HG02840 (cell line): ENCODE results near the gene SLBP.
"Not testable (repeated sequence)": the region's sequence is repeated elsewhere in the genome, so short reads cannot be mapped to it uniquely, and the experiment has no call there.

ENCODE experiments used
- ATAC-seq: cut with Tn5 transposase; IDR thresholded peaks from one replicate; pipeline ENCODE4 v1.9.1; 2021; ENCODE audit warnings: mild to moderate bottlenecking, moderate library complexity, moderate number of reproducible peaks; ENCODE audit not compliant: unreplicated experiment, low FRiP score

The SLBP gene

DNA sequence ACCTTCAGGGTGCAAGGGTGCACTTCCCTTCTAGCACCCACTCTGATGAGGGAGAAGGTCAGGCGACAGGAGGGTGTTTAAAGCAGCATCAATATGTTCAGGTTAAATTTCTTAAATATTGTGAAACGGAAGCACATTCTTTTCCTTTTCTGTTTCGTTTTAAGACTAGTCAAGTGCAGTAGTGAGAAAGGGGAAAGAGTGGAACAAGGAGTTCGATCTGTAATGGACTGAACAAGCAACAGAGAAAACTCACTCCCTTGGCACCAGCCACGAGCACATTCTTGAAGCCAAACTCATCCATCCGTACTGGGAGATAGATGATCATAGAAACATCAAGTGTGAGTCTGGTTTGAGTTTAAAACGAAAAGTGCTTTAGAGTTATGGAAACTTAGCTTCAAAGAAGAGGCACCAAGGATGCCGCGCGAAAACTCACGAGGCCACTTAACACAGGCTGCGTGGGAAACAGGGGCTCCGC lies 28.8 kb downstream of the SLBP start:
- no peak for ATAC-seq

DNA sequence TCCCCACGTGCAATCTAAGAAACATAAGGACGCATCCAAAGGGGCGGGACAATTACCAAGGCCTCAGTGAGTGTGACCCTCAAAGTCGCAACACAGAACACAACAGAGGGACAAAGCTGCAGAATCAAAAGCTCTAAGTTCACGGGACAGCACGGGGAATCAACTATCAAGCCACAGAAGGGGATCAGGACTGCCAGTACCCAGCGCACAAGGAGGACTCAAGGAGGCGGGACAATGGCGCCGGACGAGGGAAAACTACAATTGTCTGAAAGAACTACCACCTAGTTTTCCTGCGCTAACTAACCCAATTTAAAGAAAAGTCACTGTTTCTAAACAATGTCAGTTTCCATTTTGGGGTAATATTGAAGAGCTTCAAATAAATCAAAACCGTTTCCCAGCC lies 29.3 kb downstream of the SLBP start:
- no peak for ATAC-seq

DNA sequence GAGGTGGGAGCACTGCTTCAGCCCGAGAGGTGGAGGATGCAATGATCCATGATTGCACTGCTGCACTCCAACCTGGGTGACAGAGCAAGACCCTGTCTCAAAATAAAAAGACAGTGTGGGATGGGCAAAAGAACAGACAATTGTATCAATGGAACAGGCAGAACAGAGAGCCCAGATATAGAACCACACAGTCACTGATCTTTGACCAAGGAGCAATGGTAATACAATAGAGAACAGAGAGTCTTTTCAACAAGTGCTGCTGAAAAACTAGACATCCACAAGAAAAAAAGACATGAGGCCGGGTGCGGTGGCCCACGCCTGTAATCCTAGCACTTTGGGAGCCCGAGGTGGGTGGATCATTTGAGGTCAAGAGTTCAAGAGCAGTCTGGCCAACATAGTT lies 33.9 kb downstream of the SLBP start:
- ATAC-seq, result no peak

DNA sequence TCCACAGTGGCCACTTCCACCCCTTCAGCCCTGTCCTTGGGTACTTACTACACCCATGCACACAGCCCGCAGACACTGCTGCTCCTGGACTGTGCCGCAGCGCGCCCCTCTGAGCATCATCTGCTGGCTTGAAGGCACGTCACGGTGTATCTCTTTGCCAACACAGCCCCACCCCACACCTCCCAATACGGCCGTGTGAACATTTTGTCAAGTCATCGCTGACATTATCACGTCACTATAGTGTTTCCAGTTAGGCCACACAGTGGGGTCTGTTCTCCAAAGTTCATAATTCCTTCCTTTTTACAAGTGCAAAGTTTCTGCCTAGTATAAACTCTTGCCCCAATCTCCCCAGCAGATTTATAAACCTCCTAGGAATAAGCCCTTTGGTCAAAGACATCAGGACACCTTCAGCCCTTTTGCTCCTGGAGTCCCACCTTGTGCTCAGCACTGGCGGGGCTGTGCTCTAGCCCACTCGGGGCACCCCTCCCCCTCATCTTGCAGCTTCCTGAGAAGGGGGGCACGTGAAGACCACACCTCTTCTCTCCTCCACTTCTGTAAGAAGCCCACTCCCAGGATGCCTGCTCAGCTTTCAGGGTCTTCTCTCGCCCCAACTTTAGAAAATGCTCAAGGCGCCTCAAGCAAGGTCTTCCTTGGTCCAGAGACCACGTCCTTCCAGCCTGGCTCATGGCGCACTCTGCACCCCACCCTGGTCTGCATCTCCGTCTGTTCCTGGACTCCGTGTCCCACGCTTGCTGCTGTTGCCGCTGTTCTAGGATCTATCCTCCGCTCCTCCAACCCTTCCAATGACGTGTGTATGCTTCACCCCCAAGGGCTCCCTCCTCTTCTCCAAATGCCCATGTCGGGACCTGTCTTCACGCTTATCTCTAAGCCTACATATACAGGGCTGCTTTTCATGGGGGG lies 35.3 kb downstream of the SLBP start:
- ATAC-seq, result no peak

DNA sequence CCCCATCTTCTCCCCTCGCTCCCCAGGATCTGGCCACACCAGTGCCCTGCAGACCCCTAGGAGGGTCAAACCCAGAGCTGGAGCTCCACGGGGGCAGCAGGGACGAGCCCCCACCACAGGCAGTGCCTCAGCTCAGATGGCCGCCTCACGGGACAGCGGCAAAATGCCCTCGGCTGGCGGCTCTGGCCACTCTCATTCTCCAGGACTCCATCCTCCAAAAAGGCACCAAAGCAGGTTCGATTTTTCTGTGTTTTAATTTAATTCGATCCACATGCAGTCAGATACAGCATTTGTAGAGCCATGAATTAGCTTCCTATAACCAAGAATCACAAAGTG lies 36.3 kb downstream of the SLBP start:
- ATAC-seq, result no peak

DNA sequence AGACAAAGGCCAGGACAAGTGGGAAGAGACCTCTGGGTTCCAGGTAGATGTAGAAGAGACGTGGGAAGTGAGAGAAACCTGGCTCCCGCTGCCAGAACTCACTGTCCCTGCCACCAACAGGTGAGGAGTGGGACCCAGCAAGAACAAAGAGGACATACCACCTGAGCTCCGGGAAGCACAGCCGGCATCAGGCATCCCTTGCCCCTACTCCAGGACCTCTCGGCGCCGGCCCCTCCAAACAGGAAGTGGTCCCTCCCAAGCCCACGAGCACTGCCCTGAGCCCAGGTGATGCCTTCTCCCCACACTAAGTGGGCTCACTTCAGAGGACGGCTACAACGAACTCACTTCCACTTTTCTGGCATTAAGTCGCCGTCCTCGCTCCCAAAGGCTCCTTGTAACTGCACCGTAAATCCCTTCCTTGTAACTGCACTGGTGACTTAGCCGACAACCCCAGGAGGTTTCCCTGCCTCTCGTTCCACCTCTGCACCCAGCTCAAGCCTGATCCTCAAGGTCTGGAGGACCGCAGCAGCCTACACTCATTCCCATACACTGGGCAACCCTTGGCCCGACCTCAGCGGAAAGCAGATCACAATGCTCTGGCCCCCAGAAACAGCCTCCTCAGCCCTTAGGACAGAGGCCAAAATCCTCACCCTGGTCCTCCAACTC lies 36.9 kb downstream of the SLBP start:
- no peak for ATAC-seq

DNA sequence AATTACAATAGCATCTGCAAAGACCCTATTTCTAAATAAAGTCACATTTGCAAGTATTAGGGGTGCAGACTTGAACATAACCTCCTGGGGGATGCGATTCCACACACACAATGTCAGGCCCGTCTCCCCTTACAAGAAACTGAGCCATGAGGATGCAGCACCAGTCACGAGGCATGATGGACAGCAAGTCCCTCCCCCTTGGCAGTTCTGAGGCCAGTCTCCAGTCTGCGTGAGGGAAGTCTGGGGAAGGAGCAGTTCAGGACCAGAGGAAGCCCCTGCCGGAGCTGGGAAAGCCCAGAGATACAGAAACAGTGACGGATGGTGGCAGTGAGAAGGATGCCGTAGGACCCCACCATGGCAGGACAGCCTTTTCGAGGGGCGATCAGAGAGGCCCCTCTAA lies 37.4 kb downstream of the SLBP start:
- ATAC-seq, result no peak

DNA sequence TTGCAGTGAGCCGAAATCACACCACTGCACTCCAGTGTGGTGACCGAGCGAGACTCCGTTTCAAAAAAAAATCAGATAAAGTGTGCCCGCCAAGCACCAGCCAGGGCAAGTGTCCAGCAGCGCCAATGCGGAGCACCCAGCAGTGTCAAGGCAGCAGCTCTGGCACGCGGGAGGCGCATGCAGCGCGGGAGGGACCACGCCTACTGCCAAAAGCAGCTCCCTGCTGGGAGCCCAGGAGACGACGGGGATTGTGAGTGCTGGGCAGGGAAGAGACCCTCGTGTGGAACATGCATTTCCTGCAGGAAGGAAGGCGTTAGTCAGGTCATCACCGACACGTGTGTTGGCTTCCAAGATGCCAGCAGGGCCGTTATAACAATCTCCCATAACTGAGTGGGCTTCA lies 38.4 kb downstream of the SLBP start:
- no peak for ATAC-seq

DNA sequence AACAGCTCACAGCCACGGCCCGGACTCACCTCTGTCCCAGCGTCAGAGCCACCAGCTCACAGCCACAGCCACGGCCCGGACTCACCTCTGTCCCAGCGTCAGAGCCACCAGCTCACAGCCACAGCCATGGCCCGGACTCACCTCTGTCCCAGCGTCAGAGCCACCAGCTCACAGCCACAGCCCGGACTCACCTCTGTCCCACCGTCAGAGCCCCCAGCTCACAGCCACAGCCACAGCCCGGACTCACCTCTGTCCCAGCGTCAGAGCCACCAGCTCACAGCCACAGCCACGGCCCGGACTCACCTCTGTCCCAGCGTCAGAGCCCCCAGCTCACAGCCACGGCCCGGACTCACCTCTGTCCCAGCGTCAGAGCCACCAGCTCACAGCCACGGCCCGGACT lies 41.1 kb downstream of the SLBP start:
- ATAC-seq, result not testable (repeated sequence)

DNA sequence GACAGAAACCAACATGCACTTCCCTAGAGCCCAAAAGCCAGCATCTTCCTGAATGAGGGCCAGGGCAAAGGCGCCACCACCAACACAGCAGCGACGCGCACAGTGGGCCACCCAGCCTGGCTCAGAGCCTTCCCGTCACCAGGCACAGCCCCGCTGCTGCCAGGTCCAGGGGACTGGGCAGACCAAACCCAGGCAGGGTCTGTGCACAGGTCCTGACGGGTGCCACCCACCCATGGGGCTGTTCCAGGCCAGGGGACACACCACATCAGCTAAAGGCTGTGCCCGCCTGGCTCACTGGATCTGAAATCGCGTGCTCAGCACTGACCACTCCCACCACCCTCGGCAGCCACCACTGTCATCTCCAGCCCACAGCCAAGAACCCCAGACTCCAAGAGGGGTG lies 41.8 kb downstream of the SLBP start:
- no peak for ATAC-seq

DNA sequence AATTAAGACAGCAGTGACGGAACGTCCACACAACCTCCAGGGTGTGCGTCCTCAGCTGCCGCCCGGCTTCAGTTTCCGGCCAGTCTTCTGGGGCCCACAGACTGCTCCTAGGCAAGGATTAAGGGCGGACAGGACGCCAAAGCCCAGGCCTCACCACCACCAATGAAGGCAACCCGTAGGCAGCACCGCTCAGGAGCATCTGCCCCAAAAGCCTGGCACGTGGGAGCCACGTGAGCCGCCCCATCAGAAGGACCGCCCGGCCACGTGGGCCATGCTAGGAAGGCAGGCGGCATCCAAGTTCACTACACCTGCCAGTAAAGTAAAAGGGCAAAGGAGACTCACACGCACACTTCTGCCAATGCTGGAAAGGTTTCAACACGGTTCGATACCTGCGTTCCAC lies 42.3 kb downstream of the SLBP start:
- ATAC-seq, result no peak

DNA sequence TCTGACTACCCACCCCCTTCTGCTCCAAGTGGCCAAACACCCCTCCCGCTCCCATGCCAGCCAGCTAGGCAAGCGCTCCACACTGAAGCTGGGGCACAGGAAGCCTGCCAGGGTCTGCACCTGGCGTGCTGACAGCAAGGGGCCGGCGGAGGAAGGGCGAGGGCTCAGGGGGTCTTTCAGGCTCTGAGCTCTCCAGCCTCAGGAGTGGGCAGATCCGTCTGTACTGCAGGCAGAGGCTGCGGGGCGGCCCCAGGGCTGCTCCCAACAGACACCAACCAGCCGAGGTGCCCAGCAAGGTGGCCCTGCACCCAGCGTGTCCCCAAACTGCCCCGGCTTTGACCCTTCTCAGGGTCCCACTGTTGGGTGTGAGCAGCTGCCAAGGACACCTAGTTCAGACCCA lies 42.8 kb downstream of the SLBP start:
- no peak for ATAC-seq

DNA sequence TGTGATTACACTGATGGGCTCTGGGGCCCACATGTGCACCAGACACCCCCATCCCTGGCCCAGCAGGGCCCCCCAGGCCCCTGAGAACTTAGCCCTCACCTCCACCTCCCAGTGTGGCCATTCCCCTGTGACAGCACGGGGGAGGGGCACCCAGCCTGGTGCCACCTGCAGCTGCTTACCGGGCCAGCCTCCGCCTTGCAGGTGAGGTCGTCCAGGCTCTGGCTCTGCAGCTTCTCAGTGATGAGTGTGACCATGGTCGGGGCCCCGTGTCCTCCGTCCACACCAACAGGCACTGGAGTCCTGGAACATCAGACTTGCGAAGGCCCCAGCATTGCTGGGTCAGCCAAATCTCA lies 43.7 kb downstream of the SLBP start:
- no peak for ATAC-seq

DNA sequence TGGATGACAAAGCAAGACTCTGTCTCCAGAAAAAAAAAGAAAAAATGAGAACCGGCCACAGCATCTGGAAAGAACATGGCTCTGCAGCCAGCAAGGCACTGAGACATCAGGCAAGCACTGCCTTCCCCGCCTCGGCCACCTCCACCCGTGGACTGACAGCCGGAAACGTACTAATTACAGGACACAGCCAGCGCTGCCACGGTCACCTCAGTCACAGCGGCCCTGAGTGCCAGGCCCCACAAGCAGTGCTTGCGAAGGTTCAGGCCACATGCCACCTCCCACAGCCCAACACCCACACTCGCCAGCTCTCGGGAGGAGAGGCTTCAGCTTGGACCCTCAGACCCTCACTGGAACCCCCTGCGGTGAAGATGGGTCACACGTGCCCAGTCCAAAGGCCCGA lies 44.8 kb downstream of the SLBP start:
- no peak for ATAC-seq

DNA sequence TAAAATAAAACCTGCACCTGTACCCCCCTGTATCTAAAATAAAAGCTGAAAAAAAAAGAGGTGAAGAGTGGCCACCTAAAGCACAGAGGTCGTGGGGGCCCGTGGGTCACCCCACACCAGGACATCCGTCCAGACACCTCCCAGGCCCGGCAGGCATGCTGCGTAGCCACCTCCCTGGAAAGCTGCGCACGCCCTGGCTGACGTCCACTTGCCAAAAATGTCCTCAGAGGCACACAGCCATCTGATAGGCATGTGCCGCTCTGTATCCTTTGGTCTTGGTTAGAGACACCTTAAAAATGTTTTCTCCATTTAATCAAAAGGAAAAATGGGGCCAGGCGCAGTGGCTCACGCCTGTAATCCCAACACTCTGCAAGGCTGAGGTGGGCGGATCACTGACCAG lies 45.7 kb downstream of the SLBP start:
- ATAC-seq, result no peak

DNA sequence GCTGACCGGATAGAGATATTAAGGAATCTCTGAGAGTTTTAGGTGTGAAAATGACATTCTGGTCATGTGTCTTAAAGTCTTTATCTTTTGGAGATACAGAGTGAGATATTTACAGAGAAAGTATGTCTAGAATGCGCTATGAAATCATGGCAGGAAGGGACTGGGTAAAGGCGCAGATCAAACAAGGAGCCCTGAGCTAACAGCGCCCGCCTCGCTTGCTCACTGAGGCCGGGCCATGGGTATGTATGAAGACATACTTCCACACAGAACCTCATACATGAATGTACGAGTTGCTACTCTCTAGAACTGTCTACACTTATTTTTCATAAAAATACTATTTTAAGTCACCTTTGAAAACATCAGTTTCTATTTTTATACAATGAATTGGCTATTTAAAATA lies 48.0 kb downstream of the SLBP start:
- ATAC-seq, result no peak

DNA sequence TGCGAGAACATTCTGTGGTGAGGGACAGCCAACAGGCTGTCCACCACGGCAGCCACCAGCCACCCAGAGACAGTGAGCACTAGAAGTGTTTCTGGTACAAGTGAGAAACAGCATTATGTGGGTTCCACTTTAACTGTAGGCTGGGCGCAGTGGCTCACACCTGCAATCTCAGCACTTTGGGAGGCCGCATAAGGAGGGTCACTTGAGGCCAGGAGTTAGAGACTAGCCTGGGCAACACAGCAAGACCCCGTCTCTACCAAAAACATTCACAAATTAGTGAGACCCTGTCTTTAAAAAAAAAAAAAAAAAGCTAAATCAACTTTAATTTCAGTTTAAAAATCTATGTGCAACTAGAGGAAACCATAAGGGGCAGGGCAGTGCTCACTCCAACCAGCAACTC lies 48.6 kb downstream of the SLBP start:
- no peak for ATAC-seq

DNA sequence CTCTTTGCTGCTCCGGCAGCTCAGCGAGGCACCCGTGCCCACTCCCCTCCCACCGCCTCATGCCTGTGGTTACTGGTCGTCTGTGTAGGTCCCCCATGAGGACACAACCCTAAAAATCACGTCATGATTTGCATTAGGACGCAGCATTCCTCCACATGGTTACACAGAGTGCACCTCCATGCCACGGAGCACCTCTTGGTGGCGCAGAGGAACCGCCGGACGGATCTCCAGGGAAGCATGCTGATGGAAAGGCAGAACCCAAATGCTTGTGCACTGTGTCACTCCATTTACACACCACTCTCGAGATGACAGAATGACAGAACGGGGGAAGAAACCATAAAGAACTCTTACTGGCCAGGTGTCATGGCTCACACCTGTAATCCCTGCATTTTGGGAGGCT lies 50.4 kb downstream of the SLBP start:
- ATAC-seq, result no peak

DNA sequence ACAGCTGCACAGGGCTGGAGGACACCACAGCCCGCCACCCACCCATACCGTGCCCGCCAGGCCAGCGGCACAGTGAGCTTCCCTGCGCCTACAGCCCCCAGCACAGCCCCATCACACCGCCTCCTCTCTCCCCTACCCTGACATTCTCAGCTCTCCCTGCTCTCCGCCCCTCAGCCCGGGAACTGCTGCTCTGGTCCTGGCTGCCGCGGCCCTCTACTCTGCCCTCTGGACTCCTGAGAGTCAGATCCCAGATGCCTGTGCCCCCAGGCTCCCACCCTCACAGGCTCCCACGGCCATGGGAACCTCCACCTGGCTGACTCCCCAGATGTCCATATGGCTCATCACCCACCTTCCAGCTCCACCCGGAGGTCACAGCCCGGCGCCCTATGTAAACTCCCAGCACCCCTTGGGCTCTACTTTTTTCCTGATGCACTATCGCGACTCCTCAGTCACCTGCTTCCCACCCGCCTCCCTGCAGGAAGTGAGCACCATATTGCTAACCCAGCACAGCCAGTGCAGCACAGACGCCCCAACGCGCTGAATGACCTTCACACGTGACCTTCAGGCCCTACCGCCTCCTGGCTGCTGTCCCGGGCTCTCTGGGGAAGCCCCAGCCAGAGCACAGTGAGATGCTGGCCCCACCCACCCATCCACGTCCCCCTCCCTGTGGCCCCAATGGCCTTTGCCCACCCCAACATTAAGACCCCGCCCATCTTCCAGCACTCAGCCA lies 51.0 kb downstream of the SLBP start:
- ATAC-seq, result no peak

DNA sequence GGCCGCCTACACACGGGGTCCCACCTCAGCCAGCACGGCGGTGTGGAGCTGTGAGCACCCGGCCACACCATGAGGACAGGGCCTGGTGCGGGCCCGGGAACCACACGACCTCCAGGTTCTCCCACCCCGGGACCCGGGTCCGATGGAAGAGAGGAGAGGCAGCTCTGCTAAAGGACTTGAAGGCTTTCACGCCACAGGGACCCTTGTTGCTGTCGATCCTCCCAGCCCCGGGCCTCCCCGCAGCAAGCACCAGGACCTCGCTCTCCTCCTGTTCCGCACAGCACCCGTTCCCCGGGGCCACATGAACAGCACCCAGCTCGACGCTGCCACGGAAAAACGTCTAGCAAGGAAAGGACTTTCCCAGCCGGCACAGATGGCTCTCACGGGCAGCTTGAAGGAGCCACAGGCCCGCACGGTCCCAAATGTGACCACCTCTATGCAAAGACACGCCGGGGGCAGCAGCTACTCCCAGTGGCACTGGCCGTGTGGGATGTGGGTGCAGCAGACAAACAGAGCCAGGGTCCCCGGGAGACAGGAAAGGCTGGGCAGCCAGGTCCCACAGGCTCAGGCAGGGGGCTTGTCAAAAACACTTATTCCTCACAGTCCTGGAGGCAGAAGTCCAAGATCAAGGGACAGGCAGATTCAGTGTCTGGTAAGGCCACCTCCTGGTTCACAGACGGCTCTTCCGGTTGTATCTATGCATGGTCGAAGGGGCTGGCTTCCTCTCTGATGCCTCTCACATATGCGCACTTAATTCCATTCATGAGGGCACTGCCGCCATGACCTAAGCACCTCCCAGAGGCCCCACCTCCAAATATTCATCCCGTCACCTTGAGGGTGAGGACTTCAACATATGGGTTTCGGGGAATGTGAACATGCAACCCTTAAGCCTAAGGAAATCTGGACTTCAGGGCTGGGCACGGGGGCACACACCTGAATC lies 52.7 kb downstream of the SLBP start:
- no peak for ATAC-seq
